Colonic mucosa (tissue), 4 donors: ENCODE data around the gene PTMS. TPM values are rescaled to one million over a fixed set of nuclear protein-coding genes. Genes with fewer than 3 reads are reported as not detected.

Experiments used
- DNase-seq: peaks from one replicate; pipeline ENCODE4 v3.0.0-alpha.2; 2020
- H3K27ac ChIP-seq: fragments of 200-600 bp; one replicate; pipeline ENCODE4 v1.8.0; 2021
- H3K27me3 ChIP-seq: fragments of 200-600 bp; one replicate; pipeline ENCODE4 v1.8.0; 2021
- H3K36me3 ChIP-seq: fragments of 200-600 bp; one replicate; pipeline ENCODE4 v1.8.0; 2021
- H3K4me1 ChIP-seq: fragments of 200-600 bp; one replicate; pipeline ENCODE4 v1.8.0; 2021; ENCODE audit warnings: mild to moderate bottlenecking
- H3K4me3 ChIP-seq: fragments of 200-600 bp; one replicate; pipeline ENCODE4 v1.8.0; 2021
- H3K9ac ChIP-seq, 2 donors: one replicate each; pipeline ENCODE4 v1.7.0; 2013; ENCODE audit warnings: control low read depth in 2 of 2, low read depth in 2 of 2, low read length in 2 of 2
- H3K9me3 ChIP-seq: fragments of 200-600 bp; one replicate; pipeline ENCODE4 v1.8.0; 2021
- intact Hi-C: fragments of 100-400 bp; cut with DNase I; formaldehyde crosslinking; loops from one replicate; pipeline ENCODE4 v1.14.1; 2022
- total RNA-seq, 2 donors: library from RNA; stranded (reverse); fragmentation: NEBNext Ultra II Directional in 1 of 2; extraction: Animal tissue kit (Norgen Biotek cat#: 25700) in 1 of 2; gene quantifications; one replicate each; pipeline ENCODE4 v1.2.1, GENCODE V29; 2021
- TF ChIP-seq, protein P1 (sequence below): fragments of 200-600 bp; IDR thresholded peaks from one replicate; pipeline ENCODE4 v1.8.0; 2022; ENCODE audit warnings: antibody characterized with exemption, mild to moderate bottlenecking
- donor health status: healthy.
- donor health status: DM: no; HTN: no; CAD: no.
- donor health status: DM: no; HTN: no; CAD: no.

PTMS gene
- total RNA-seq, 2 donors from 2014 or later = 169 to 182 TPM

GRCh38 chr12:6816598-6816997 lies 50.4 kb downstream of the PTMS start:
- TF ChIP-seq, protein P1, sequence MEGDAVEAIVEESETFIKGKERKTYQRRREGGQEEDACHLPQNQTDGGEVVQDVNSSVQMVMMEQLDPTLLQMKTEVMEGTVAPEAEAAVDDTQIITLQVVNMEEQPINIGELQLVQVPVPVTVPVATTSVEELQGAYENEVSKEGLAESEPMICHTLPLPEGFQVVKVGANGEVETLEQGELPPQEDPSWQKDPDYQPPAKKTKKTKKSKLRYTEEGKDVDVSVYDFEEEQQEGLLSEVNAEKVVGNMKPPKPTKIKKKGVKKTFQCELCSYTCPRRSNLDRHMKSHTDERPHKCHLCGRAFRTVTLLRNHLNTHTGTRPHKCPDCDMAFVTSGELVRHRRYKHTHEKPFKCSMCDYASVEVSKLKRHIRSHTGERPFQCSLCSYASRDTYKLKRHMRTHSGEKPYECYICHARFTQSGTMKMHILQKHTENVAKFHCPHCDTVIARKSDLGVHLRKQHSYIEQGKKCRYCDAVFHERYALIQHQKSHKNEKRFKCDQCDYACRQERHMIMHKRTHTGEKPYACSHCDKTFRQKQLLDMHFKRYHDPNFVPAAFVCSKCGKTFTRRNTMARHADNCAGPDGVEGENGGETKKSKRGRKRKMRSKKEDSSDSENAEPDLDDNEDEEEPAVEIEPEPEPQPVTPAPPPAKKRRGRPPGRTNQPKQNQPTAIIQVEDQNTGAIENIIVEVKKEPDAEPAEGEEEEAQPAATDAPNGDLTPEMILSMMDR = no peak
- intact Hi-C loops = no loop called here
- H3K4me1 ChIP-seq = no peaks in the 10 kb centered on the region

DNA sequence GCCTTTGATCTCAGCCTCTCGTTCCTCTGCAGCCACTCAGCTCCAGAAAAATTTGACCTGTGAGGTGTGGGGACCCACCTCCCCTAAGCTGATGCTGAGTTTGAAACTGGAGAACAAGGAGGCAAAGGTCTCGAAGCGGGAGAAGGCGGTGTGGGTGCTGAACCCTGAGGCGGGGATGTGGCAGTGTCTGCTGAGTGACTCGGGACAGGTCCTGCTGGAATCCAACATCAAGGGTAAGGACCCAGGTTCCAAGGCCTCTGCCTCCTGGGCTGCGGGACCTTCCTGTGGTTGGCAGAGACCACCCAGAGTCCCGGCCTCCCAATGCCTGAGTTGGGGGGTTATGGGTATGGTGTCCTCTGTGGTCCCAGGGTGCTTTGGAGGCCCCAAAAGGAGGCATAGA lies 50.9 kb downstream of the PTMS start:
- H3K9ac ChIP-seq = no peak overlapping the region
- H3K9me3 ChIP-seq = no peaks in the 10 kb centered on the region
- intact Hi-C loops = no loop called here
- H3K36me3 ChIP-seq = no peaks in the 10 kb centered on the region
- TF ChIP-seq, protein P1 = no peak
- H3K27me3 ChIP-seq = peaks cover 5% of the 10 kb centered on the region
- no peaks in the 10 kb centered on the region for H3K4me1 ChIP-seq
- no peak for DNase-seq
- H3K27ac ChIP-seq = no peak overlapping the region
- H3K4me3 ChIP-seq = no peak overlapping the region

More at GRCh38 chr12:6816598-6816997, 50.4 kb downstream of the PTMS start:
- no peak overlapping the region for H3K27ac ChIP-seq
- no peaks in the 10 kb centered on the region for H3K36me3 ChIP-seq
- no peak overlapping the region for H3K9ac ChIP-seq
- no peak overlapping the region for H3K4me3 ChIP-seq
- H3K27me3 ChIP-seq = peaks cover under 1% of the 10 kb centered on the region
- no peaks in the 10 kb centered on the region for H3K9me3 ChIP-seq
- DNase-seq = no peak

DNA sequence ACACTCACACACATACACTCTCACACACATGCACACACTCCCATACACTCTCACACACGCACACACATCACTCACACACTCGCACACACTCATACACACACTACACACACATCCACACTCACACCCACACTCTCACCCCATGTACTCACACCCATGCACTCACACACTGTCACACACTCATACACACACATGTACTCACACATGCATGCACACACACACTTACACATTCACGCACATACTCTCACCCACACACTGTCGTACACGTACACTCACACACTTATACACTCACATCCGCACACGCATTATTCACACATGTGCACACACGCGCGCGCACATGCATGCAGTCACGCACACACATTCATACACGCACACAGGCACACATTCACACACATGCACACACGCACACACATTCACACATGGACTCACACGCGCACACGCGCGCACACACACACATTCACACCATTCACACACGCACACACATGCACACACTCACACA lies 51.5 kb downstream of the PTMS start:
- Histone ChIP-seq H3K4me3 (no peak overlapping the region), H3K9me3 (no peaks in the 10 kb centered on the region), H3K27ac (no peak overlapping the region), H3K27me3 (peaks cover 9% of the 10 kb centered on the region), H3K36me3 (no peaks in the 10 kb centered on the region), H3K9ac (no peak overlapping the region), H3K4me1 (no peaks in the 10 kb centered on the region)
- TF ChIP-seq, protein P1 = no peak
- no peak for DNase-seq
- intact Hi-C loops = no loop called here

- Histone ChIP-seq H3K9me3 (no peaks in the 10 kb centered on the region), H3K36me3 (no peaks in the 10 kb centered on the region), H3K4me1 (no peaks in the 10 kb centered on the region), H3K27ac (no peak overlapping the region), H3K27me3 (peaks cover 13% of the 10 kb centered on the region), H3K9ac (no peak overlapping the region), H3K4me3 (no peak overlapping the region)
- TF ChIP-seq, protein P1 = no peak
- intact Hi-C loops = no loop called here
- DNase-seq = no peak
Observed at GRCh38 chr12:6818222-6818621, 52.1 kb downstream of the PTMS start.

DNA sequence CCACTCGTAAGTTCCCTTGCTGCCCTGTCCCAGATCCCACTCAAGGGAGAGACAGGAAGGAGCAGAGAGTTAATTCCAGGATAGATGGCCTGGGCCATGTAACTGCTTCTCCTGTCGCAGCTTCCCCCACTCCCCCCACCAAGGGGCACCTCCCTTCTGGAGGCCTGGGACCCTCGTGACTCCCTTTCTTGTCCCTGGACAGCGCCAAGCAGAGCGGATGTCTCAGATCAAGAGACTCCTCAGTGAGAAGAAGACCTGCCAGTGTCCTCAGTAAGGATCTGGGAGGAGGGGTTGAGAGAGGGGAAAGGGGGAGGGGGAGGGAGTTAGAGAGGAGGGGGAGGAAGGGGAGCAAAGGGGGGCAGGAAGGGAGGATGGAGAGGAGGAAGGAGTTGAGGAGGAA lies 52.5 kb downstream of the PTMS start:
- TF ChIP-seq, protein P1 = no peak
- no peak overlapping the region for H3K9ac ChIP-seq
- H3K36me3 ChIP-seq = no peaks in the 10 kb centered on the region
- H3K4me3 ChIP-seq = no peak overlapping the region
- no peak for DNase-seq
- H3K4me1 ChIP-seq = no peaks in the 10 kb centered on the region
- no peaks in the 10 kb centered on the region for H3K9me3 ChIP-seq
- no peak overlapping the region for H3K27ac ChIP-seq
- intact Hi-C loops = no loop called here
- H3K27me3 ChIP-seq = peaks cover 16% of the 10 kb centered on the region
